GM12878 (cell line): Measurements from ENCODE around the gene ISCU. TPM values are rescaled to one million over a fixed set of nuclear protein-coding genes. Genes with fewer than 3 reads are reported as not detected.

Experiments used
- BCL11A ChIP-seq: IDR thresholded peaks from 2 replicates; pipeline ENCODE4 v1.6.1; 2011; ENCODE audit warnings: low read depth, low read length
- CREM ChIP-seq: IDR thresholded peaks from 2 replicates; pipeline ENCODE4 v1.6.1; 2014; ENCODE audit warnings: antibody characterized with exemption, low read depth
- E4F1 ChIP-seq: fragments of 450-650 bp; IDR thresholded peaks from 2 replicates; pipeline ENCODE4 v1.6.1; 2018; ENCODE audit warnings: borderline replicate concordance, mild to moderate bottlenecking; ENCODE audit not compliant: partially characterized antibody
- ETV6 ChIP-seq, 2 experiments: fragments of 450-650 bp in 1 of 2; IDR thresholded peaks in 1 of 2; conservative IDR thresholded peaks in 1 of 2; 2 replicates each; pipeline ENCODE4 v1.6.1; 2014; ENCODE audit warnings: antibody characterized with exemption in 1 of 2, borderline replicate concordance in 1 of 2, low read depth in 1 of 2, mild to moderate bottlenecking in 1 of 2, moderate library complexity in 1 of 2
- JUNB ChIP-seq: IDR thresholded peaks from 2 replicates; pipeline ENCODE4 v1.6.1; 2016; ENCODE audit warnings: antibody characterized with exemption, mild to moderate bottlenecking
- NFYA ChIP-seq: IDR thresholded peaks from 2 replicates; pipeline ENCODE4 v1.6.1; 2011; ENCODE audit warnings: low read depth, mild to moderate bottlenecking, low read length, improper control_type of control experiment, borderline replicate concordance
- PAX5 ChIP-seq: IDR thresholded peaks from 2 replicates; pipeline ENCODE4 v1.6.1; 2011; ENCODE audit warnings: low read depth, low read length, borderline replicate concordance
- PAX8 ChIP-seq: fragments of 450-650 bp; IDR thresholded peaks from 2 replicates; pipeline ENCODE4 v1.6.1; 2017; ENCODE audit warnings: mild to moderate bottlenecking, moderate library complexity
- PML ChIP-seq: IDR thresholded peaks from 2 replicates; pipeline ENCODE4 v1.6.1; 2012; ENCODE audit warnings: low read length, inconsistent platforms
- POU2F2 ChIP-seq: IDR thresholded peaks from 3 replicates; pipeline ENCODE4 v1.6.1; 2011; ENCODE audit warnings: low read depth, mild to moderate bottlenecking, low read length, borderline replicate concordance
- SKIL ChIP-seq: fragments of 450-650 bp; IDR thresholded peaks from 2 replicates; pipeline ENCODE4 v1.6.1; 2017; ENCODE audit warnings: mild to moderate bottlenecking, low read depth, inconsistent platforms; ENCODE audit not compliant: poor library complexity, severe bottlenecking
- SMAD5 ChIP-seq: IDR thresholded peaks from 2 replicates; pipeline ENCODE4 v1.6.1; 2016; ENCODE audit warnings: antibody characterized with exemption, low read depth
- SRF ChIP-seq, 2 experiments: IDR thresholded peaks; 2 replicates each; pipeline ENCODE4 v1.6.1; 2011; ENCODE audit warnings: low read depth in 2 of 2, low read length in 2 of 2, mild to moderate bottlenecking in 1 of 2, moderate library complexity in 1 of 2
- SUPT20H ChIP-seq: IDR thresholded peaks from 2 replicates; pipeline ENCODE4 v1.6.1; 2011; ENCODE audit warnings: low read depth, mild to moderate bottlenecking, low read length, moderate library complexity, borderline replicate concordance; ENCODE audit not compliant: control insufficient read depth
- ZBED1 ChIP-seq: IDR thresholded peaks from 2 replicates; pipeline ENCODE4 v1.6.1; 2016; ENCODE audit warnings: borderline replicate concordance
- ZNF24 ChIP-seq: fragments of 450-650 bp; IDR thresholded peaks from 2 replicates; pipeline ENCODE4 v1.6.1; 2017; ENCODE audit warnings: antibody characterized with exemption, mild to moderate bottlenecking
- polyA plus RNA-seq, 11 experiments: library from polyadenylated mRNA; depleted of rRNA in 4 of 11; unstranded in 6 of 11; stranded (reverse) in 5 of 11; fragments of >200 nt; fragmentation: Nextera tagmentation in 4 of 11; fragmentation: Illumina TruSeq in 1 of 11; extraction: Ambion mirVana in 4 of 11; extraction: Trizol in 1 of 11; gene quantifications; 1 replicate in 1 of 11; 2 replicates in 10 of 11; pipeline versions ENCODE4 v1.2.1 to v1.2.3, GENCODE V29; 2011 to 2016; ENCODE audit warnings: inconsistent platforms in 2 of 11, missing spikeins in 2 of 11, low read depth in 1 of 11
- total RNA-seq, 4 experiments: library from RNA; depleted of rRNA in 3 of 4; stranded (reverse); fragments of >200 nt in 3 of 4; fragmentation: Illumina TruSeq in 1 of 4; extraction: Trizol in 1 of 4; gene quantifications; 2 replicates each; pipeline versions ENCODE4 v1.2.1 to v1.2.3, GENCODE V29; 2013 to 2021
- TF ChIP-seq, protein P1 (sequence below): fragments of 150-350 bp; IDR thresholded peaks from 2 replicates; pipeline ENCODE4 v1.6.1; 2016; ENCODE audit warnings: low read depth, low read length
- TF ChIP-seq, protein P2 (sequence below): fragments of 450-650 bp; IDR thresholded peaks from 2 replicates; pipeline ENCODE4 v1.6.1; 2017; ENCODE audit warnings: antibody characterized with exemption, mild to moderate bottlenecking, moderate library complexity

ISCU gene
- total and polyA plus RNA-seq, 10 of the 15 experiments (the other 5 are each of a cell fraction or from before 2014, with no cell fraction given), result 32.8 to 260 (median 127) TPM

- TF ChIP-seq E4F1, result no peak
- TF ChIP-seq, protein P1, sequence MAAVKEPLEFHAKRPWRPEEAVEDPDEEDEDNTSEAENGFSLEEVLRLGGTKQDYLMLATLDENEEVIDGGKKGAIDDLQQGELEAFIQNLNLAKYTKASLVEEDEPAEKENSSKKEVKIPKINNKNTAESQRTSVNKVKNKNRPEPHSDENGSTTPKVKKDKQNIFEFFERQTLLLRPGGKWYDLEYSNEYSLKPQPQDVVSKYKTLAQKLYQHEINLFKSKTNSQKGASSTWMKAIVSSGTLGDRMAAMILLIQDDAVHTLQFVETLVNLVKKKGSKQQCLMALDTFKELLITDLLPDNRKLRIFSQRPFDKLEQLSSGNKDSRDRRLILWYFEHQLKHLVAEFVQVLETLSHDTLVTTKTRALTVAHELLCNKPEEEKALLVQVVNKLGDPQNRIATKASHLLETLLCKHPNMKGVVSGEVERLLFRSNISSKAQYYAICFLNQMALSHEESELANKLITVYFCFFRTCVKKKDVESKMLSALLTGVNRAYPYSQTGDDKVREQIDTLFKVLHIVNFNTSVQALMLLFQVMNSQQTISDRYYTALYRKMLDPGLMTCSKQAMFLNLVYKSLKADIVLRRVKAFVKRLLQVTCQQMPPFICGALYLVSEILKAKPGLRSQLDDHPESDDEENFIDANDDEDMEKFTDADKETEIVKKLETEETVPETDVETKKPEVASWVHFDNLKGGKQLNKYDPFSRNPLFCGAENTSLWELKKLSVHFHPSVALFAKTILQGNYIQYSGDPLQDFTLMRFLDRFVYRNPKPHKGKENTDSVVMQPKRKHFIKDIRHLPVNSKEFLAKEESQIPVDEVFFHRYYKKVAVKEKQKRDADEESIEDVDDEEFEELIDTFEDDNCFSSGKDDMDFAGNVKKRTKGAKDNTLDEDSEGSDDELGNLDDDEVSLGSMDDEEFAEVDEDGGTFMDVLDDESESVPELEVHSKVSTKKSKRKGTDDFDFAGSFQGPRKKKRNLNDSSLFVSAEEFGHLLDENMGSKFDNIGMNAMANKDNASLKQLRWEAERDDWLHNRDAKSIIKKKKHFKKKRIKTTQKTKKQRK, result no peak
- no peak for TF ChIP-seq JUNB
- TF ChIP-seq ETV6 (conservative IDR thresholded peaks at IDR 0.05 in 1 of 2, IDR thresholded peaks at IDR 0.05 in 1 of 2; ENCODE audit: borderline replicate concordance in 1 of 2, low read depth in 1 of 2), result no peak
- TF ChIP-seq PAX8, result no peak; the same call in 1 of the 2 replicates
- TF ChIP-seq, protein P2, sequence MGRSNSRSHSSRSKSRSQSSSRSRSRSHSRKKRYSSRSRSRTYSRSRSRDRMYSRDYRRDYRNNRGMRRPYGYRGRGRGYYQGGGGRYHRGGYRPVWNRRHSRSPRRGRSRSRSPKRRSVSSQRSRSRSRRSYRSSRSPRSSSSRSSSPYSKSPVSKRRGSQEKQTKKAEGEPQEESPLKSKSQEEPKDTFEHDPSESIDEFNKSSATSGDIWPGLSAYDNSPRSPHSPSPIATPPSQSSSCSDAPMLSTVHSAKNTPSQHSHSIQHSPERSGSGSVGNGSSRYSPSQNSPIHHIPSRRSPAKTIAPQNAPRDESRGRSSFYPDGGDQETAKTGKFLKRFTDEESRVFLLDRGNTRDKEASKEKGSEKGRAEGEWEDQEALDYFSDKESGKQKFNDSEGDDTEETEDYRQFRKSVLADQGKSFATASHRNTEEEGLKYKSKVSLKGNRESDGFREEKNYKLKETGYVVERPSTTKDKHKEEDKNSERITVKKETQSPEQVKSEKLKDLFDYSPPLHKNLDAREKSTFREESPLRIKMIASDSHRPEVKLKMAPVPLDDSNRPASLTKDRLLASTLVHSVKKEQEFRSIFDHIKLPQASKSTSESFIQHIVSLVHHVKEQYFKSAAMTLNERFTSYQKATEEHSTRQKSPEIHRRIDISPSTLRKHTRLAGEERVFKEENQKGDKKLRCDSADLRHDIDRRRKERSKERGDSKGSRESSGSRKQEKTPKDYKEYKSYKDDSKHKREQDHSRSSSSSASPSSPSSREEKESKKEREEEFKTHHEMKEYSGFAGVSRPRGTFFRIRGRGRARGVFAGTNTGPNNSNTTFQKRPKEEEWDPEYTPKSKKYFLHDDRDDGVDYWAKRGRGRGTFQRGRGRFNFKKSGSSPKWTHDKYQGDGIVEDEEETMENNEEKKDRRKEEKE, result no peak
- 0 out of 2 replicates have a peak, but pooled peaks have one; percentile 29 for TF ChIP-seq ZNF24
- no peak for TF ChIP-seq NFYA
- TF ChIP-seq BCL11A, result peak; percentile 76
- no peak for TF ChIP-seq SKIL
- 0 out of 3 replicates have a peak, but pooled peaks have one; percentile 60 for TF ChIP-seq POU2F2
- no peak for TF ChIP-seq PML
- TF ChIP-seq SRF (IDR thresholded peaks at IDR 0.05; ENCODE audit: low read depth in 2 of 2, low read length in 2 of 2), result no peak
- 0 out of 2 replicates have a peak, but pooled peaks have one; percentile 33 for TF ChIP-seq CREM
- no peak for TF ChIP-seq PAX5
- no peak for TF ChIP-seq SUPT20H
- no peak for TF ChIP-seq ZBED1
- TF ChIP-seq SMAD5, result no peak
These were observed 5.3 kb downstream of the ISCU start (continued) for GRCh38 chr12:108567406-108568337.
